Uterus (tissue), 4 donors: ENCODE results near the gene ROCK2. TPM values are rescaled to one million over a fixed set of nuclear protein-coding genes. Genes with fewer than 3 reads are reported as not detected.

Experiments used
- DNase-seq, 2 donors: peaks; one replicate each; pipeline ENCODE4 v3.0.0-alpha.2; 2019 to 2020
- H3K27ac ChIP-seq, 2 donors: fragments of 200-600 bp; sonication (generic); 1 replicate in 1 of 2; 2 replicates in 1 of 2; pipeline ENCODE4 v1.5.1; 2016 to 2018
- H3K27me3 ChIP-seq, 2 donors: fragments of 200-600 bp; sonication (generic); one replicate each; pipeline ENCODE4 v1.5.1; 2018 to 2019; ENCODE audit warnings: control low read depth in 1 of 2
- H3K36me3 ChIP-seq, 2 donors: fragments of 200-600 bp; sonication (generic); one replicate each; pipeline ENCODE4 v1.5.1; 2019; ENCODE audit warnings: control low read depth in 1 of 2
- H3K4me1 ChIP-seq, 2 donors: fragments of 200-600 bp; sonication (generic); one replicate each; pipeline ENCODE4 v1.5.1; 2018 to 2019; ENCODE audit warnings: control low read depth in 1 of 2
- H3K4me3 ChIP-seq, 2 donors: fragments of 200-600 bp; sonication (generic); 1 replicate in 1 of 2; 2 replicates in 1 of 2; pipeline ENCODE4 v1.5.1; 2018 to 2019; ENCODE audit warnings: mild to moderate bottlenecking in 1 of 2
- H3K9me3 ChIP-seq, 2 donors: fragments of 200-600 bp; sonication (generic); one replicate each; pipeline ENCODE4 v1.5.1; 2019; ENCODE audit warnings: control low read depth in 1 of 2
- CTCF ChIP-seq, 4 experiments: fragments of 200-600 bp in 2 of 4; fragments of 450-650 bp in 2 of 4; sonication (generic) in 2 of 4; IDR thresholded peaks; one replicate each; pipeline ENCODE4 v1.5.1; 2016 to 2019; ENCODE audit warnings: antibody characterized with exemption in 4 of 4, mild to moderate bottlenecking in 2 of 4, moderate library complexity in 1 of 4
- POLR2A ChIP-seq, 2 donors: fragments of 450-650 bp; IDR thresholded peaks; one replicate each; pipeline ENCODE4 v1.6.1; 2016; ENCODE audit warnings: antibody characterized with exemption in 2 of 2, mild to moderate bottlenecking in 1 of 2, moderate library complexity in 1 of 2
- intact Hi-C: fragments of 100-400 bp; cut with DNase I; formaldehyde crosslinking; loops from one replicate; pipeline ENCODE4 v1.15.1; 2023; ENCODE audit warnings: low total_unique reads
- total RNA-seq, 4 donors: library from RNA; depleted of rRNA in 3 of 4; stranded (reverse); fragments of >200 nt in 3 of 4; gene quantifications; one replicate each; pipeline versions ENCODE4 v1.1.0 to v1.2.4, GENCODE V29; 2014 to 2023
- donor health status: DM: yes; HTN: yes; CAD: no.

ROCK2 gene
- total RNA-seq, 4 donors from 2014 or later = 78.5 to 143 (median 122) TPM

DNA sequence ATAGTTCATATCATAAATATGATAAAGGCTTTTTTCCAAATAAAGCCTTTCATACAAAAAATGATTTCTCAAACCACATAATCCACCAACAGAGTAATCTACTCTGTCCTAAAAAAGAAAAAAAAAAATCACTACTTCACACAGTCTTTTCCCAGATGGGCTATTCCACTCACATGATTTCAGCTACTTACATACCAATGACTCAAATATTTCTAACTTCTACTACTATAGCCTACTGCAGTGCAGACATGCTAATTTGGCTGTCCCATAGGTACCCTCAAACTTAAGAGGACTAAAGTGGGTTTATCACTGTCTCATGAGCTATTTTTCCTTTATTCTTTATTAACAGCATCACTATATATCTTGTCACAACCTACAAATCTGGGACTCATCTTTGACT lies 131.8 kb downstream of the ROCK2 start:
- Histone ChIP-seq H3K27me3 (no peaks in the 10 kb centered on the region), H3K9me3 (no peaks in the 10 kb centered on the region), H3K36me3 (no peaks in the 10 kb centered on the region), H3K4me1 (no peaks in the 10 kb centered on the region), H3K27ac (no peak overlapping the region), H3K4me3 (no peak overlapping the region)
- no peak for DNase-seq
- TF ChIP-seq CTCF (IDR thresholded peaks at IDR 0.05) (no peak), POLR2A (IDR thresholded peaks at IDR 0.05) (no peak)
- intact Hi-C loops = no loop called here

- no peaks in the 10 kb centered on the region for H3K27me3 ChIP-seq
- no peak for DNase-seq
- no peak overlapping the region for H3K4me3 ChIP-seq
- intact Hi-C loops = no loop called here
- no peaks in the 10 kb centered on the region for H3K4me1 ChIP-seq
- no peaks in the 10 kb centered on the region for H3K36me3 ChIP-seq
- TF ChIP-seq POLR2A (IDR thresholded peaks at IDR 0.05) = no peak
- no peak for TF ChIP-seq CTCF (IDR thresholded peaks at IDR 0.05)
- H3K27ac ChIP-seq = no peak overlapping the region
- no peaks in the 10 kb centered on the region for H3K9me3 ChIP-seq
Measured at GRCh38 chr2:11208083-11208482, 136.4 kb downstream of the ROCK2 start.

GRCh38 chr2:11203480-11203879 lies 141.0 kb downstream of the ROCK2 start:
- Histone ChIP-seq H3K4me3 (no peak overlapping the region), H3K27me3 (no peaks in the 10 kb centered on the region), H3K27ac (no peak overlapping the region), H3K9me3 (no peaks in the 10 kb centered on the region), H3K4me1 (no peaks in the 10 kb centered on the region), H3K36me3 (no peaks in the 10 kb centered on the region)
- intact Hi-C loops = no loop called here
- no peak for DNase-seq
- TF ChIP-seq POLR2A (IDR thresholded peaks at IDR 0.05) (no peak), CTCF (IDR thresholded peaks at IDR 0.05) (no peak)

DNA sequence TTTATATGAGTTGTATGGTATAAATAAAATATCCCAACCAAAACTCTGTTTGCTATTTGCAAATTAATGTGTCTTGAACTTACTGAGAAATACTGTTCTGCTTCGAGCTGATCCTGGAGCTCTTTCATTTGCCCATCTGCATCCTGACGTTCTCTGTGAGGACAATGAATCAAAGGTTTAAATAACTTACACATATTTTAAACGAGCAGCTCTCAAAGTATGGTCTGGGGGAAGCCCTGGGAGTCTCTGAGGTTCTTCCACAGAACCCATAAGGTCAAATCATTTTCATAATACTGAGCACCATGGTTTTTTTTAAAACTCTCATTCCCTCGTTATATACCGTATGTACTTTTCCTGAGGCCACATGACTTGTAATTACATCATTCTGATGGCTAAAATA lies 142.5 kb downstream of the ROCK2 start:
- no peak for DNase-seq
- Histone ChIP-seq H3K27ac (no peak overlapping the region), H3K4me1 (no peaks in the 10 kb centered on the region), H3K4me3 (no peak overlapping the region), H3K36me3 (no peaks in the 10 kb centered on the region), H3K9me3 (no peaks in the 10 kb centered on the region), H3K27me3 (no peaks in the 10 kb centered on the region)
- intact Hi-C loops = no loop called here
- TF ChIP-seq POLR2A (IDR thresholded peaks at IDR 0.05) (no peak), CTCF (IDR thresholded peaks at IDR 0.05) (no peak)

- Histone ChIP-seq H3K27ac (no peak overlapping the region), H3K27me3 (no peaks in the 10 kb centered on the region), H3K9me3 (no peaks in the 10 kb centered on the region), H3K4me3 (no peak overlapping the region), H3K4me1 (no peaks in the 10 kb centered on the region), H3K36me3 (no peaks in the 10 kb centered on the region)
- TF ChIP-seq POLR2A (IDR thresholded peaks at IDR 0.05) (no peak), CTCF (IDR thresholded peaks at IDR 0.05) (no peak)
- DNase-seq = no peak
- intact Hi-C loops = no loop called here
Measured at GRCh38 chr2:11200651-11201050, 143.8 kb downstream of the ROCK2 start.
